D721Med (cell line): ENCODE data around the gene COL4A2.
"Not testable (repeated sequence)": the region's sequence is repeated elsewhere in the genome, so short reads cannot be mapped to it uniquely, and the experiment has no call there.

Experiments used
- DNase-seq: peaks from one replicate; pipeline ENCODE4 v3.0.0; 2011; ENCODE audit warnings: low spot score; ENCODE audit not compliant: insufficient read length
- FAIRE-seq: peaks from 2 replicates; lab custom pipeline; 2011; peaks lifted over from hg19 to GRCh38; lab: Jason Lieb, UNC
- TF ChIP-seq, protein P1 (sequence below): IDR thresholded peaks from 2 replicates; pipeline ENCODE4 v1.5.1; 2012; ENCODE audit warnings: mild to moderate bottlenecking, control low read depth; ENCODE audit not compliant: insufficient read depth; ENCODE audit errors: missing control alignments

The COL4A2 gene

DNA sequence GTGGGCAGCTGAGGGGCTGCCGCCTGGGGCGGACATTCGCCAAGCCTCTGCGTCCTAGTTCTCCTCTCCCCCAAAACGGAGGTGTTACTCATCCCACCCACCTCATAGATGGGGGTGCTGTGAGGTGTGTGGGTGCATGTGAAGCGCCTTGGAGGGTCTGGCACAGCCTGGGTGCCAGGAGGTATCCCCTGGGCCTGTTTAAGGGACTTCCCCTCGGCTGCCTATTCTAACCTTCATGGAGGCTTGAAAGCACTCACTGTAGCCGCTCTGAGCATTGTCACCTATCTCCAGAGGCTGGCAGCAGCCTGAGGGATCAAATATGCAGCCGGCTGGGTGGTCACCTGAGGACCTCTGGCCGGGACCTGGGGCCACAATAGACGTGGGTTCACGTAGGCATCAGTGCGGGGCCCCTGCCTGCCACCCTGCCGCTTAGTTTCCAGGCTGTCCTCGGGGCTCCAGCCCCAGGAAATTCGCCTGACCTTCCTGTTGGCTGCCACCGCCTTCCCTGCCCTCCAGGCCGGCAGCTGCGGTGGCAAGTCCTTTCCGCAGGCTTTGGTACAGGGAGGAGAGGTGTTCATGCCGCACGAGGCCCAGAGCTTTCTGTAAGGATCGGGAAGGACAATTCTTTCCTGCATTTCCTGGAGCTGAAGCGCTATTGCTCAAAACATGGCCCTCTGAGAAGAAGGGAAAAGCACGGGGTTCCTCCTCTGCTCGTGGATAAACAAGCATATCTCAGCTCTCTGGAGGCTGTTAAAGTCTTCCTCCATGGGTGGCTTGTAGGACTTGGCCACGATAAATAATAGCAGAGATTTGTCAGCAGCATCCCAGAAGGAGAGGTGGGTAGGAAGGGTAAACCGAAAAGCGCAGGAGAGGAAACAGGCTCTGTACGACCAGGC, 4.6 kb downstream of the COL4A2 start:
- FAIRE-seq (no peak), DNase-seq (no peak)
- TF ChIP-seq, protein P1, sequence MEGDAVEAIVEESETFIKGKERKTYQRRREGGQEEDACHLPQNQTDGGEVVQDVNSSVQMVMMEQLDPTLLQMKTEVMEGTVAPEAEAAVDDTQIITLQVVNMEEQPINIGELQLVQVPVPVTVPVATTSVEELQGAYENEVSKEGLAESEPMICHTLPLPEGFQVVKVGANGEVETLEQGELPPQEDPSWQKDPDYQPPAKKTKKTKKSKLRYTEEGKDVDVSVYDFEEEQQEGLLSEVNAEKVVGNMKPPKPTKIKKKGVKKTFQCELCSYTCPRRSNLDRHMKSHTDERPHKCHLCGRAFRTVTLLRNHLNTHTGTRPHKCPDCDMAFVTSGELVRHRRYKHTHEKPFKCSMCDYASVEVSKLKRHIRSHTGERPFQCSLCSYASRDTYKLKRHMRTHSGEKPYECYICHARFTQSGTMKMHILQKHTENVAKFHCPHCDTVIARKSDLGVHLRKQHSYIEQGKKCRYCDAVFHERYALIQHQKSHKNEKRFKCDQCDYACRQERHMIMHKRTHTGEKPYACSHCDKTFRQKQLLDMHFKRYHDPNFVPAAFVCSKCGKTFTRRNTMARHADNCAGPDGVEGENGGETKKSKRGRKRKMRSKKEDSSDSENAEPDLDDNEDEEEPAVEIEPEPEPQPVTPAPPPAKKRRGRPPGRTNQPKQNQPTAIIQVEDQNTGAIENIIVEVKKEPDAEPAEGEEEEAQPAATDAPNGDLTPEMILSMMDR, result no peak

DNA sequence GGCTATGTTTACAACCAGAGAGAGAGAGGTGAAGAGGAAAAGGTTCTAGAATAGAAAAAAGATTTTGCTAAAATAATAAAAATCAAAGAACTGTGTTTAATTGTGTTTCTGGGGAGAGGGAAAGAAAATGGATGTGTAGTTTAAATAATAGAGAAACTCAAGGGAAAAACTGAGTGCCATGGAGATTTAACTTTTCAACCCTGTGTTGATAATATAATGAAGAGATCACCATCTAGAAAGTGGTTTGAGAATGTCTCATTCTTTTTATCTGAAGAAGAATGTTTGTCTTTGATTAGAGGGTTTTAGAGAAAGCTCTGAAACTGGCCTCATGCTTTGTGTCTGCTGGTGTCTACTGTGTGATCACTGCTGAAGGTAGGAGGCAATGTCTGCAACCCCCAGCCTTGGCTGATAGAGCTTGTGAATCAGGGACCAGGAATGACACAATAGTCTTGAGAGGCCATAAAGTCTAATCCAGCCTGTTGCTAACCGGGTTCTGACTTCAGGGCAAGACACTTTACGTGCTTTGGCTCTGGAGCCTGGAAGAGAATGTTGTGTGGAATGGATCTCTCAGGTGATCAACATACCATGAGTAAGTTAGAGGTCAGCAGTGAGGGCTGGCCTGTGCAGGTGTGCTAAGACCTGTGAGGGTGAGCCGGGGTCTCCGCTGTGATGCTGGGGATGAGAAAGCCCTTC, 5.4 kb downstream of the COL4A2 start:
- TF ChIP-seq, protein P1, result no peak
- FAIRE-seq (no peak), DNase-seq (no peak)

DNA sequence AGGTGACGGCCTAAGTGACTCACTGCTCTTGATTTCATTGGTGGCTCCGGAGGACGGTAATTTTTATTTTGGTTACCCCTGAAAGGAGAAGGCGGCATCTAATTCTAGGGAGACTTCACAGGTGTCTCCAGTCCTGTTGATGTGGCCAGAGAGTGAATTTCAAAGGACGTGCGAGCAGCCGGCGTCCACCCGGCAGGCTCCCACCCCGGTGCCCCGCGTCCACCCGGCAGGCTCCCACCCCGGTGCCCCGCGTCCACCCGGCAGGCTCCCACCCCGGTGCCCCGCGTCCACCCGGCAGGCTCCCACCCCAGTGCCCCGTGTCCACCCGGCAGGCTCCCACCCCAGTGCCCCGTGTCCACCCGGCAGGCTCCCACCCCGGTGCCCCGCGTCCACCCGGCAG, 6.2 kb downstream of the COL4A2 start:
- not testable (repeated sequence) for FAIRE-seq, DNase-seq

DNA sequence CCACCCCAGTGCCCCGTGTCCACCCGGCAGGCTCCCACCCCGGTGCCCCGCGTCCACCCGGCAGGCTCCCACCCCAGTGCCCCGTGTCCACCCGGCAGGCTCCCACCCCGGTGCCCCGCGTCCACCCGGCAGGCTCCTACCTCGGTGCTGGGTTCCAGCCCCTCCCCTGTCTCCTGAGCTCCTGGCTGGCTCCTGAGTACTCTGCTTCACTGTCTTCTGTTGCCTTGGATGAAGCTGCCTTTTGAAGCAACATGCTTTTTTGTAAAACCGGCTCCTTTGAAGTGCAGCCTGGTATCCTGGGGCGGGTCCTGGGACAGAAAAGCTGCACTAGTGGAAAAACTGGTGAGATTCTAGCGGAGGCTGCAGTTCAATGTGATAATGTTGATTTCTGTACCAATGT, 6.6 kb downstream of the COL4A2 start:
- DNase-seq, FAIRE-seq: not testable (repeated sequence)

DNA sequence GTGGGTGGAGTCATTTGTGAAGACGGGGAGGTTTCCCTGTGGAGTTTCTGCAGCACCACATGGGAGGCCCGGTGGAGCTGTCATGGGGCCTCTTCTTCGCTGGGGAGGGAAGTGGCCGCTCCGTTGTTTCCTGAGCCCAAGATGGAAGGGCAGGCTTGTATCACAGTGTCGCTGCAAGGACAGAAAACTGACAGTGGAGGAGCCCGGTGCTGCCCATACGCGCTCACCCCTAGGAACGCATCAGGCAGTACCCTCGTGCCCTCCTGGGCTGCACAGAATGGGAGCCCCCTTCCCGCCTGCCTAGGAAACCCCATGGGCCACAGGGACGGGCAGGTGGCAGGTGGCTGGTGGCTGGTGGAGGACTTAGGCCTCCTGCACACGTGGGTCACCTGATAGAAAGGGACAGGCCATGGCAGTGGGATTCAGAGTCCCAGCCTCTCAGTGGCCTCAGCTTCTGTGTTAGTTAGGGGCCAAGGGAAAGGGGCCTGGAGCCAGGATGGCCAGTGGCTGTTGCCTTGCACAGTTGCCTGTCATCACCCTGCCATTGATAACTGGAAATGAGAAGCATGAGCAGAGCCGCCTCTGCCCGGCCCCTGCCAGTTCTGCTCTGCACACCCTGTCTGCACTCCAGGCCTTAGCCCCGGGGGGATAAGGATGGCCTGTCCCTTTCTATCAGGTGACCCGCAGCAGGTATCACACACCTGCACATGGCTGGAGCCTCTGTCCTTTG, 7.6 kb downstream of the COL4A2 start:
- TF ChIP-seq, protein P1, result no peak
- no peak for FAIRE-seq

DNA sequence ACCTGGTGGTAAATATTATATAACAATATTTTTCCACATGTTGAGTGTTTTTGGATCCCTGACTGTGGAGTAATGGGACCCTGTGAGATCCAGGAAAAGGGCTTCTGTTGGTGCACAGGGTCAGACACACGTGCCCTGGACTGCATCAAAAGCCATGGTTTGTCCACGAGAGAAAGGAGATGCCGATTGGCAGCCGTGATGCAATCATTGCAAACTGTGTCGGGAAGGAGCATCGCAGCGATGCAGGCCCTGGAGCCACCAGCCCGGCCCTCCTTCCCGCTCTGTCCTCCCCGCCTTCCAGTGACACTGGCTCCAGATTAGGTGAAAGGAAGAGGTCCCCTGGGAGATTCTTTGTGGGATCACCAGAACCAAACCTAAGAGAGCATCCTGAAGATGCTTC, 9.1 kb downstream of the COL4A2 start:
- no peak for DNase-seq
- FAIRE-seq, result no peak
- TF ChIP-seq, protein P1, result no peak

More for the DNA sequence above, 7.6 kb downstream of the COL4A2 start:
- no peak for DNase-seq

DNA sequence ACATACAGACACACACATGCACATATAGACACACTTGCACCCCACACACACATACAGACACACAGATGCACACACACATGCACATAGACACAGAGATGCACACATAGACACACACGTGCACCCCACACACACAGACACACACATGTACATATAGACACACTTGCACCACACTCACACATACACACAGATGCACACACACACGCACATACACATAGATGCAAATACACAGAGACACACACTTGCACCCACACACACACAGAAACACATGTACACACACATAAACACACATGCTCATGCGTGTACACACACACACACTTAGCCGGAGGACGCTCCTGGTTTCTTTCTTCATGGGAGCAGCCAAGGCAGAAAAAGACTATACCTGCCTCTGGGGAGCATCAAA, 10.0 kb downstream of the COL4A2 start:
- no peak for FAIRE-seq
- no peak for DNase-seq
- TF ChIP-seq, protein P1, result no peak
